ENCODE measurements around the gene NEK5. TPM values are rescaled to one million over a fixed set of nuclear protein-coding genes. Genes with fewer than 3 reads are reported as not detected.

The NEK5 gene
- total RNA-seq, 1 donor from 2014 or later = 0.50 TPM

DNA sequence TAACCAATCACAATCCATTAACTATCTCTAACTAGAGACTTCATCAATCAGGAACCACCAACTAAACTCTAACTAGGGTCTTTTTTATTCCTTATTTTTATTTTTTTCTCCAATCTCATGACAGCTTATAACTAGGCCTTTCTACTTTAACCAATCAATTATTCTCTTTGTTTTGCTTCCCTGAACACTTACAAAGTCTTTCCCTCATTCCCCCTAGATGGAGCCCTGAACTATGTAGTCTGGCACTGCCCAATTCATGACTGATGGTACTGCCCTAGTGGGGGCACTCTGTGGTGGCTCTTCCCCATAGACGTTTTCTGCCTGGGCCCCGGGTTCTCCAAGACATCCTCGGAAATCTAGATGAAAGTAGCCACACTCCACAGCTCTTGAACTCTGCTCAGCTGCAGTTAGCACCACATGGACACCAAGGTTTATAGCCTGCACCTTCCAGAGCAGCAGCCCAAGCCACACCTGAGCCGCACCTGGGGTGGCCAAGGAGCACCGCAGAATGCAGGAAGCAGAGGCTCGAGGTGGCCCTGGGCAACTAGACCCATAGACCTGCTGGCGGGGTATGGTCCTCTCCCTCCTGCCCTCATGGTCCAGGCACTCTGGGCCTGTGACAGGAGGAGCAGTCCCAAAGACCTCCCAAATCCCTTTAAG, 124.2 kb downstream of the NEK5 start:
- Histone ChIP-seq H3K79me2 (ENCODE audit: insufficient read depth, low read length) (no peaks in the 10 kb centered on the region), H3K4me3 (ENCODE audit: insufficient read depth, low read depth, low read length) (no peak overlapping the region), H3K9ac (ENCODE audit: low read length) (no peak overlapping the region), H3K27ac (ENCODE audit: low read depth, low read length) (no peak overlapping the region), H3K27me3 (ENCODE audit: insufficient read depth, low read length) (peaks cover 10% of the 10 kb centered on the region), H4K20me1 (ENCODE audit: insufficient read depth, low read length) (peaks cover 5% of the 10 kb centered on the region), H3K36me3 (ENCODE audit: insufficient read depth, low read length) (no peaks in the 10 kb centered on the region), H2AFZ (ENCODE audit: low read depth, low read length) (no peak overlapping the region), H3K4me2 (ENCODE audit: low read length) (no peak overlapping the region), H3K4me1 (ENCODE audit: insufficient read depth, low read length) (no peaks in the 10 kb centered on the region), H3K9me3 (ENCODE audit: insufficient read depth, low read depth, low read length) (no peaks in the 10 kb centered on the region)
- DNase-seq (ENCODE audit: low read depth) (no peak), FAIRE-seq (no peak)
- Mint-ChIP-seq H3K4me1 (ENCODE audit: low read depth, unreplicated experiment) (peaks cover 2% of the 10 kb centered on the region), H3K36me3 (ENCODE audit: low read depth, unreplicated experiment) (peaks cover 8% of the 10 kb centered on the region), H3K27me3 (ENCODE audit: low read depth, unreplicated experiment) (peaks cover 2% of the 10 kb centered on the region), H3K9me3 (ENCODE audit: unreplicated experiment) (peaks cover 3% of the 10 kb centered on the region), H3K27ac (ENCODE audit: unreplicated experiment) (no peak overlapping the region), H3K4me3 (ENCODE audit: unreplicated experiment) (no peak overlapping the region)
- TF ChIP-seq EZH2 (IDR thresholded peaks at IDR 0.05; ENCODE audit: insufficient read depth, low read length) = no peak
- TF ChIP-seq, protein P1, sequence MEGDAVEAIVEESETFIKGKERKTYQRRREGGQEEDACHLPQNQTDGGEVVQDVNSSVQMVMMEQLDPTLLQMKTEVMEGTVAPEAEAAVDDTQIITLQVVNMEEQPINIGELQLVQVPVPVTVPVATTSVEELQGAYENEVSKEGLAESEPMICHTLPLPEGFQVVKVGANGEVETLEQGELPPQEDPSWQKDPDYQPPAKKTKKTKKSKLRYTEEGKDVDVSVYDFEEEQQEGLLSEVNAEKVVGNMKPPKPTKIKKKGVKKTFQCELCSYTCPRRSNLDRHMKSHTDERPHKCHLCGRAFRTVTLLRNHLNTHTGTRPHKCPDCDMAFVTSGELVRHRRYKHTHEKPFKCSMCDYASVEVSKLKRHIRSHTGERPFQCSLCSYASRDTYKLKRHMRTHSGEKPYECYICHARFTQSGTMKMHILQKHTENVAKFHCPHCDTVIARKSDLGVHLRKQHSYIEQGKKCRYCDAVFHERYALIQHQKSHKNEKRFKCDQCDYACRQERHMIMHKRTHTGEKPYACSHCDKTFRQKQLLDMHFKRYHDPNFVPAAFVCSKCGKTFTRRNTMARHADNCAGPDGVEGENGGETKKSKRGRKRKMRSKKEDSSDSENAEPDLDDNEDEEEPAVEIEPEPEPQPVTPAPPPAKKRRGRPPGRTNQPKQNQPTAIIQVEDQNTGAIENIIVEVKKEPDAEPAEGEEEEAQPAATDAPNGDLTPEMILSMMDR (IDR thresholded peaks at IDR 0.05; ENCODE audit: insufficient read depth, low read depth, low read length) = no peak

DNA sequence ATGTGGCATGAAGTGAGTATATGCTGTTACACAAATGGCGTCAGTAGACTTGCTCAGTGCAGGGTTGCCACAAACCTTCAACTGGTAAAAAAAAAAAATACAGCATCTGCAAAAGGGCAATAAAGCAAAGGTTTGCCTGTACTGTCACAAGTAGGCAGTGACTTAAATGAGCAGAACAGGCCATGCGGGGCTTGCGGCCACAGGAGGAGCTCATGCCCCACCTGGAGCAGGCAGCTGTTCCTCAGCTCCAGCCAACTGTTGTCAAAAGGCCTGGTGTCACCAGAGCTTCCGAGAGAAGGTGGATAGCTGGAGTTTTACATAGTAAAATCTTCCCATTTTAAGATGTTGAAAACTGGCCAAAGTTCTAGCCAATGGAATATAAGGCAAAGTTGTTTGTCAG, 125.3 kb downstream of the NEK5 start:
- Histone ChIP-seq H3K4me2 (ENCODE audit: low read length) (no peak overlapping the region), H3K36me3 (ENCODE audit: insufficient read depth, low read length) (no peaks in the 10 kb centered on the region), H3K4me1 (ENCODE audit: insufficient read depth, low read length) (no peaks in the 10 kb centered on the region), H2AFZ (ENCODE audit: low read depth, low read length) (no peak overlapping the region), H3K9ac (ENCODE audit: low read length) (no peak overlapping the region), H3K9me3 (ENCODE audit: insufficient read depth, low read depth, low read length) (no peaks in the 10 kb centered on the region), H3K79me2 (ENCODE audit: insufficient read depth, low read length) (no peaks in the 10 kb centered on the region), H3K27me3 (ENCODE audit: insufficient read depth, low read length) (peaks cover 7% of the 10 kb centered on the region), H3K4me3 (ENCODE audit: insufficient read depth, low read depth, low read length) (no peak overlapping the region), H4K20me1 (ENCODE audit: insufficient read depth, low read length) (peaks cover 11% of the 10 kb centered on the region), H3K27ac (ENCODE audit: low read depth, low read length) (no peak overlapping the region)
- H3K27me3 Mint-ChIP-seq (ENCODE audit: low read depth, unreplicated experiment) = peaks cover 2% of the 10 kb centered on the region
- TF ChIP-seq EZH2 (IDR thresholded peaks at IDR 0.05; ENCODE audit: insufficient read depth, low read length) = no peak
- TF ChIP-seq, protein P1 (IDR thresholded peaks at IDR 0.05; ENCODE audit: insufficient read depth, low read depth, low read length) = no peak
- H3K4me1 Mint-ChIP-seq (ENCODE audit: low read depth, unreplicated experiment) = peaks cover 7% of the 10 kb centered on the region
- FAIRE-seq (no peak), DNase-seq (ENCODE audit: low read depth) (no peak)
- H3K9me3 Mint-ChIP-seq (ENCODE audit: unreplicated experiment) = peaks cover 3% of the 10 kb centered on the region
- no peak overlapping the region for H3K27ac Mint-ChIP-seq (ENCODE audit: unreplicated experiment)
- peaks cover 8% of the 10 kb centered on the region for H3K36me3 Mint-ChIP-seq (ENCODE audit: low read depth, unreplicated experiment)
- no peak overlapping the region for H3K4me3 Mint-ChIP-seq (ENCODE audit: unreplicated experiment)

DNA sequence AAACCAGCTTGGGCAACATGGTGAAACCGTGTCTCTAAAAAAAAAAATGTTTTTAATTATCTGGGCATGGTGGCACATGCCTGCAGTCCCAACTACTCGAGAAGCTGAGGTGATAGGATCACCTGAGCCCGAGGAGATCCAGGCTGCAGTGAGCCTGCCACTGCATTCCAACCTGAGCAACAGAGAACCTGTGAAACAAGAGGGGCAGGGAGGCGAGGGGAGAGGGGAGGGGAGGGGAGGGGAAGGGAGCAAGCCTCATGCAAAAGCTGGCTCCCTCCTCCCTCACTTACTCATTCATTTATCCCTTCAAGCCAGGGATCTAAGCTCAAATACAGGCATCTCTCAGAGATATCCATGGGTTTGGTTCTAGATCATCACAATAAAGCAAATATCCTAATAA, 126.5 kb downstream of the NEK5 start:
- H3K27ac Mint-ChIP-seq (ENCODE audit: unreplicated experiment) = no peak overlapping the region
- Histone ChIP-seq H3K36me3 (ENCODE audit: insufficient read depth, low read length) (no peaks in the 10 kb centered on the region), H3K9ac (ENCODE audit: low read length) (no peak overlapping the region), H3K4me2 (ENCODE audit: low read length) (no peak overlapping the region), H3K27ac (ENCODE audit: low read depth, low read length) (no peak overlapping the region), H3K4me1 (ENCODE audit: insufficient read depth, low read length) (no peaks in the 10 kb centered on the region), H3K27me3 (ENCODE audit: insufficient read depth, low read length) (peaks cover 9% of the 10 kb centered on the region), H3K4me3 (ENCODE audit: insufficient read depth, low read depth, low read length) (no peak overlapping the region), H2AFZ (ENCODE audit: low read depth, low read length) (no peak overlapping the region), H4K20me1 (ENCODE audit: insufficient read depth, low read length) (peaks cover 12% of the 10 kb centered on the region), H3K79me2 (ENCODE audit: insufficient read depth, low read length) (no peaks in the 10 kb centered on the region), H3K9me3 (ENCODE audit: insufficient read depth, low read depth, low read length) (no peaks in the 10 kb centered on the region)
- no peak for FAIRE-seq
- H3K4me3 Mint-ChIP-seq (ENCODE audit: unreplicated experiment) = no peak overlapping the region
- peaks cover 8% of the 10 kb centered on the region for H3K36me3 Mint-ChIP-seq (ENCODE audit: low read depth, unreplicated experiment)
- peaks cover 11% of the 10 kb centered on the region for H3K4me1 Mint-ChIP-seq (ENCODE audit: low read depth, unreplicated experiment)
- peaks cover 2% of the 10 kb centered on the region for H3K27me3 Mint-ChIP-seq (ENCODE audit: low read depth, unreplicated experiment)
- TF ChIP-seq EZH2 (IDR thresholded peaks at IDR 0.05; ENCODE audit: insufficient read depth, low read length) = no peak
- TF ChIP-seq, protein P1 (IDR thresholded peaks at IDR 0.05; ENCODE audit: insufficient read depth, low read depth, low read length) = no peak
- DNase-seq (ENCODE audit: low read depth) = no peak
- peaks cover 3% of the 10 kb centered on the region for H3K9me3 Mint-ChIP-seq (ENCODE audit: unreplicated experiment)

Data from astrocyte (in vitro differentiated cells and primary cell).